Amniotic epithelial cell (primary cell): ENCODE results near the gene NMB.
"Not testable (repeated sequence)": the region's sequence is repeated elsewhere in the genome, so short reads cannot be mapped to it uniquely, and the experiment has no call there.

Source experiments
- DNase-seq: peaks from one replicate; pipeline ENCODE4 v3.0.0-alpha.2; 2010; ENCODE audit warnings: low read depth

Gene NMB

GRCh38 chr15:84654689-84655453 lies 3.1 kb downstream of the NMB start:
- DNase-seq, result peak; percentile 74

- DNase-seq, result peak; percentile 88
These were observed 3.9 kb downstream of the NMB start, which contains the start of gene WDR73 for GRCh38 chr15:84653910-84654688. Gene WDR73 (minus strand): TSS chr15:84654283. CDS start chr15:84654274, 9 bp downstream.

GRCh38 chr15:84653584-84653909 lies 4.5 kb downstream of the NMB start:
- DNase-seq, result no peak

- DNase-seq, result peak; percentile 49
These were observed 8.3 kb downstream of the NMB start for GRCh38 chr15:84649706-84650105.

GRCh38 chr15:84648539-84648938 lies 9.5 kb downstream of the NMB start:
- DNase-seq, result no peak

GRCh38 chr15:84647726-84648125 lies 10.3 kb downstream of the NMB start:
- DNase-seq, result no peak

GRCh38 chr15:84645997-84646396 lies 12.0 kb downstream of the NMB start:
- no peak for DNase-seq

- no peak for DNase-seq
These were observed 12.5 kb downstream of the NMB start for GRCh38 chr15:84645496-84645895.

GRCh38 chr15:84643838-84644237 lies 14.2 kb downstream of the NMB start:
- DNase-seq, result no peak

- not testable (repeated sequence) for DNase-seq
These were observed 15.4 kb downstream of the NMB start for GRCh38 chr15:84642640-84643039.

- DNase-seq, result not testable (repeated sequence)
These were observed 16.1 kb downstream of the NMB start for GRCh38 chr15:84641871-84642270.

GRCh38 chr15:84638103-84638502 lies 19.9 kb downstream of the NMB start:
- DNase-seq, result no peak

- DNase-seq, result no peak
These were observed 23.7 kb downstream of the NMB start for GRCh38 chr15:84634228-84634837.

- DNase-seq, result peak; percentile 68
These were observed 24.4 kb downstream of the NMB start for GRCh38 chr15:84633311-84634227.

- DNase-seq, result no peak
These were observed 26.2 kb downstream of the NMB start for GRCh38 chr15:84631706-84632272.

- no peak for DNase-seq
These were observed 29.0 kb downstream of the NMB start for GRCh38 chr15:84629033-84629432.

GRCh38 chr15:84625123-84625522 lies 32.9 kb downstream of the NMB start:
- DNase-seq, result no peak

GRCh38 chr15:84624359-84624758 lies 33.6 kb downstream of the NMB start:
- DNase-seq, result no peak

GRCh38 chr15:84621358-84621979 lies 36.5 kb downstream of the NMB start:
- DNase-seq, result no peak

- DNase-seq, result no peak
These were observed 37.4 kb downstream of the NMB start for GRCh38 chr15:84620626-84621025.

GRCh38 chr15:84616235-84616634 lies 41.8 kb downstream of the NMB start:
- DNase-seq, result no peak
